Neural progenitor cell (in vitro differentiated cells): Measurements from ENCODE around the gene MPPED2.

Source experiments
- CTCF ChIP-seq: fragments of 200-600 bp; sonication (generic); IDR thresholded peaks from 2 replicates; pipeline ENCODE4 v1.5.1; 2017; ENCODE audit warnings: antibody characterized with exemption, mild to moderate bottlenecking
- EZH2 ChIP-seq: fragments of 200-600 bp; sonication (generic); IDR thresholded peaks from 2 replicates; pipeline ENCODE4 v1.6.1; 2017; ENCODE audit warnings: antibody characterized with exemption, mild to moderate bottlenecking, moderate library complexity

GRCh38 chr11:30535818-30536217 lies 50.3 kb downstream of the MPPED2 start:
- TF ChIP-seq CTCF (no peak), EZH2 (no peak)
